Activated CD4-positive, alpha-beta T cell treated with anti-CD3 and anti-CD28 coated beads, Interleukin-2, amount 50 U/mL, for 1 hour (primary cell): ENCODE data around the gene ELFN2.

Experiments
- DNase-seq: peaks from one replicate; pipeline ENCODE4 v3.0.0-alpha.2; 2020

The ELFN2 gene

GRCh38 chr22:37453696-37454095 is 26.4 kb upstream of the ELFN2 start:
- no peak for DNase-seq

- no peak for DNase-seq
Observed at GRCh38 chr22:37451218-37451617, 23.9 kb upstream of the ELFN2 start.

- no peak for DNase-seq
Observed at GRCh38 chr22:37449331-37450001, 22.2 kb upstream of the ELFN2 start.

GRCh38 chr22:37448516-37449127 is 21.3 kb upstream of the ELFN2 start:
- DNase-seq: no peak

- no peak for DNase-seq
Observed at GRCh38 chr22:37445501-37445900, 18.2 kb upstream of the ELFN2 start.

- no peak for DNase-seq
Observed at GRCh38 chr22:37443977-37444376, 16.7 kb upstream of the ELFN2 start.

GRCh38 chr22:37443086-37443485 is 15.8 kb upstream of the ELFN2 start:
- DNase-seq: no peak

- DNase-seq: no peak
Observed at GRCh38 chr22:37442537-37442936, 15.3 kb upstream of the ELFN2 start.

- DNase-seq: no peak
Observed at GRCh38 chr22:37442135-37442534, 14.9 kb upstream of the ELFN2 start.

GRCh38 chr22:37440875-37441274 is 13.6 kb upstream of the ELFN2 start:
- no peak for DNase-seq

GRCh38 chr22:37439347-37439746 is 12.1 kb upstream of the ELFN2 start:
- DNase-seq: no peak

- DNase-seq: no peak
Observed at GRCh38 chr22:37435970-37436603, 8.8 kb upstream of the ELFN2 start.

- no peak for DNase-seq
Observed at GRCh38 chr22:37433786-37434185, 6.5 kb upstream of the ELFN2 start.

- DNase-seq: no peak
Observed at GRCh38 chr22:37432708-37433054, 5.4 kb upstream of the ELFN2 start.

- DNase-seq: no peak
Observed at GRCh38 chr22:37431801-37432707, 4.8 kb upstream of the ELFN2 start.

GRCh38 chr22:37431366-37431765 is 4.1 kb upstream of the ELFN2 start:
- DNase-seq: no peak

- no peak for DNase-seq
Observed at GRCh38 chr22:37430941-37431340, 3.7 kb upstream of the ELFN2 start.

GRCh38 chr22:37428649-37429586 is 1.6 kb upstream of the ELFN2 start:
- DNase-seq: peak; percentile 59

- DNase-seq: no peak
Observed at GRCh38 chr22:37427711-37428635, 694 bp upstream of the ELFN2 start.

- no peak for DNase-seq
Observed at GRCh38 chr22:37426706-37427134, 559 bp downstream of the ELFN2 start.
